ENCODE measurements around the gene NTRK2. TPM values are rescaled to one million over a fixed set of nuclear protein-coding genes. Genes with fewer than 3 reads are reported as not detected.
A peak's percentile ranks its signal among the peaks of the same experiment; 100 is the strongest.

Gene NTRK2
- total RNA-seq, 1 donor from 2014 or later, result 65.0 TPM

GRCh38 chr9:84880835-84881234, 211.3 kb downstream of the NTRK2 start:
- no peak for TF ChIP-seq CTCF (IDR thresholded peaks at IDR 0.05; ENCODE audit: unreplicated experiment)
- DNase-seq (ENCODE audit: low spot score in 2 of 2, unreplicated experiment in 2 of 2), result no peak
- no peak overlapping the region for H3K27ac Mint-ChIP-seq
- H3K4me3 Mint-ChIP-seq, result no peak overlapping the region
- no peaks in the 10 kb centered on the region for H3K36me3 Mint-ChIP-seq
- peaks cover 5% of the 10 kb centered on the region for H3K4me1 Mint-ChIP-seq
- H3K9me3 Mint-ChIP-seq, result no peaks in the 10 kb centered on the region
- no peaks in the 10 kb centered on the region for H3K27me3 Mint-ChIP-seq (ENCODE audit: low read depth)

- H3K9me3 Mint-ChIP-seq, result no peaks in the 10 kb centered on the region
- no peaks in the 10 kb centered on the region for H3K27me3 Mint-ChIP-seq (ENCODE audit: low read depth)
- TF ChIP-seq CTCF (IDR thresholded peaks at IDR 0.05; ENCODE audit: unreplicated experiment), result no peak
- H3K4me1 Mint-ChIP-seq, result peaks cover 29% of the 10 kb centered on the region
- H3K4me3 Mint-ChIP-seq, result no peak overlapping the region
- no peak overlapping the region for H3K27ac Mint-ChIP-seq
- DNase-seq (ENCODE audit: low spot score in 2 of 2, unreplicated experiment in 2 of 2), result no peak
- no peaks in the 10 kb centered on the region for H3K36me3 Mint-ChIP-seq
Observed at GRCh38 chr9:84886866-84887265, 217.3 kb downstream of the NTRK2 start.

GRCh38 chr9:84891924-84892323, 222.4 kb downstream of the NTRK2 start:
- Mint-ChIP-seq H3K36me3 (no peaks in the 10 kb centered on the region), H3K9me3 (no peaks in the 10 kb centered on the region), H3K4me1 (peaks cover 64% of the 10 kb centered on the region), H3K27ac (peak overlapping the region; percentile 65), H3K4me3 (no peak overlapping the region), H3K27me3 (ENCODE audit: low read depth) (no peaks in the 10 kb centered on the region)
- TF ChIP-seq CTCF (IDR thresholded peaks at IDR 0.05; ENCODE audit: unreplicated experiment), result no peak
- no peak for DNase-seq (ENCODE audit: low spot score in 2 of 2, unreplicated experiment in 2 of 2)

GRCh38 chr9:84893419-84894128, 224.0 kb downstream of the NTRK2 start:
- no peak for DNase-seq (ENCODE audit: low spot score in 2 of 2, unreplicated experiment in 2 of 2)
- Mint-ChIP-seq H3K36me3 (no peaks in the 10 kb centered on the region), H3K9me3 (no peaks in the 10 kb centered on the region), H3K27me3 (ENCODE audit: low read depth) (no peaks in the 10 kb centered on the region), H3K4me1 (peaks cover 62% of the 10 kb centered on the region), H3K27ac (no peak overlapping the region), H3K4me3 (no peak overlapping the region)
- no peak for TF ChIP-seq CTCF (IDR thresholded peaks at IDR 0.05; ENCODE audit: unreplicated experiment)

- TF ChIP-seq CTCF (IDR thresholded peaks at IDR 0.05; ENCODE audit: unreplicated experiment), result no peak
- Mint-ChIP-seq H3K27me3 (ENCODE audit: low read depth) (no peaks in the 10 kb centered on the region), H3K4me1 (peaks cover 62% of the 10 kb centered on the region), H3K9me3 (no peaks in the 10 kb centered on the region), H3K36me3 (no peaks in the 10 kb centered on the region), H3K4me3 (no peak overlapping the region), H3K27ac (no peak overlapping the region)
- no peak for DNase-seq (ENCODE audit: low spot score in 2 of 2, unreplicated experiment in 2 of 2)
Observed at GRCh38 chr9:84894859-84895258, 225.3 kb downstream of the NTRK2 start.
